Ishikawa (cell line): ENCODE data around the gene DMKN.

Experiments used
- CEBPB ChIP-seq: IDR thresholded peaks from 2 replicates; pipeline ENCODE4 v1.6.1; 2012
- CREB1 ChIP-seq: IDR thresholded peaks from 2 replicates; pipeline ENCODE4 v1.6.1; 2012; ENCODE audit warnings: low read depth
- EGR1 ChIP-seq: IDR thresholded peaks from 2 replicates; pipeline ENCODE4 v1.6.1; 2012
- EP300 ChIP-seq: IDR thresholded peaks from 2 replicates; pipeline ENCODE4 v1.6.1; 2012; ENCODE audit warnings: borderline replicate concordance
- FOXM1 ChIP-seq: IDR thresholded peaks from 2 replicates; pipeline ENCODE4 v1.6.1; 2012; ENCODE audit warnings: low read depth, borderline replicate concordance
- MAX ChIP-seq: IDR thresholded peaks from 2 replicates; pipeline ENCODE4 v1.6.1; 2012
- NFIC ChIP-seq: IDR thresholded peaks from 2 replicates; pipeline ENCODE4 v1.6.1; 2012
- RAD21 ChIP-seq: IDR thresholded peaks from 2 replicates; pipeline ENCODE4 v1.6.1; 2012; ENCODE audit warnings: low read depth
- REST ChIP-seq: IDR thresholded peaks from 2 replicates; pipeline ENCODE4 v1.6.1; 2012; ENCODE audit warnings: low read depth, mild to moderate bottlenecking
- TAF1 ChIP-seq: IDR thresholded peaks from 2 replicates; pipeline ENCODE4 v1.6.1; 2012; ENCODE audit warnings: low read depth, mild to moderate bottlenecking
- TCF12 ChIP-seq: IDR thresholded peaks from 2 replicates; pipeline ENCODE4 v1.6.1; 2012; ENCODE audit warnings: low read depth
- TEAD4 ChIP-seq: IDR thresholded peaks from 2 replicates; pipeline ENCODE4 v1.6.1; 2012
- USF1 ChIP-seq: IDR thresholded peaks from 2 replicates; pipeline ENCODE4 v1.6.1; 2012
- YY1 ChIP-seq: IDR thresholded peaks from 2 replicates; pipeline ENCODE4 v1.6.1; 2012; ENCODE audit warnings: low read depth
- ZBTB7A ChIP-seq: IDR thresholded peaks from 2 replicates; pipeline ENCODE4 v1.6.1; 2012; ENCODE audit warnings: low read depth

The DMKN gene

GRCh38 chr19:35542209-35542608, 28.8 kb upstream of the DMKN start:
- no peak for TF ChIP-seq MAX
- no peak for TF ChIP-seq TEAD4
- no peak for TF ChIP-seq CREB1
- no peak for TF ChIP-seq EGR1
- no peak for TF ChIP-seq EP300
- no peak for TF ChIP-seq ZBTB7A
- no peak for TF ChIP-seq TAF1

GRCh38 chr19:35540356-35540927, 27.0 kb upstream of the DMKN start:
- no peak for TF ChIP-seq MAX
- TF ChIP-seq TEAD4 = no peak
- TF ChIP-seq USF1 = no peak
- no peak for TF ChIP-seq CEBPB
- no peak for TF ChIP-seq RAD21
- no peak for TF ChIP-seq ZBTB7A
- no peak for TF ChIP-seq YY1
- no peak for TF ChIP-seq CREB1
- TF ChIP-seq FOXM1 = no peak
- no peak for TF ChIP-seq TCF12
- TF ChIP-seq TAF1 = no peak
- TF ChIP-seq EP300 = no peak
- TF ChIP-seq REST = no peak
- no peak for TF ChIP-seq EGR1
- no peak for TF ChIP-seq NFIC

GRCh38 chr19:35539850-35540249, 26.4 kb upstream of the DMKN start:
- TF ChIP-seq EGR1 (no peak), TEAD4 (no peak), MAX (no peak), REST (no peak), CREB1 (no peak), FOXM1 (no peak), CEBPB (no peak)

- TF ChIP-seq EP300 (no peak), ZBTB7A (no peak), REST (no peak), CREB1 (no peak), MAX (no peak), CEBPB (no peak), TCF12 (no peak), NFIC (no peak), EGR1 (no peak), TEAD4 (no peak), FOXM1 (no peak), USF1 (no peak), TAF1 (no peak), YY1 (no peak), RAD21 (no peak)
These were observed 25.9 kb upstream of the DMKN start for GRCh38 chr19:35539314-35539713.
